Fibroblast of lung (primary cell): ENCODE measurements around the gene DNAJC9. TPM values are rescaled to one million over a fixed set of nuclear protein-coding genes. Genes with fewer than 3 reads are reported as not detected.

Experiments used
- DNase-seq, 2 donors: peaks; one replicate each; pipeline versions ENCODE4 v3.0.0 to v3.0.0-alpha.2; 2010; ENCODE audit warnings: low read depth in 2 of 2
- H2AFZ ChIP-seq: 2 replicates; pipeline ENCODE4 v1.5.1; 2012; ENCODE audit warnings: low read length, control low read depth, inconsistent platforms
- H3K27ac ChIP-seq: 2 replicates; pipeline ENCODE4 v1.5.1; 2011; ENCODE audit warnings: low read length, control low read depth; ENCODE audit not compliant: insufficient read depth
- H3K27me3 ChIP-seq: 2 replicates; pipeline ENCODE4 v1.5.1; 2011; ENCODE audit warnings: mild to moderate bottlenecking, low read length; ENCODE audit not compliant: control insufficient read depth, insufficient read depth
- H3K36me3 ChIP-seq: 2 replicates; pipeline ENCODE4 v1.5.1; 2011; ENCODE audit warnings: low read length; ENCODE audit not compliant: control insufficient read depth, insufficient read depth
- H3K4me1 ChIP-seq: 2 replicates; pipeline ENCODE4 v1.5.1; 2011; ENCODE audit warnings: low read length; ENCODE audit not compliant: control insufficient read depth, insufficient read depth; ENCODE audit errors: extremely low read depth
- H3K4me2 ChIP-seq: 2 replicates; pipeline ENCODE4 v1.5.1; 2011; ENCODE audit warnings: low read length, control low read depth; ENCODE audit not compliant: insufficient read depth; ENCODE audit errors: extremely low read depth
- H3K4me3 ChIP-seq, 4 experiments: fragments of 200-600 bp in 1 of 4; sonication (generic) in 1 of 4; replicated peaks in 1 of 4; 2 replicates each; pipeline ENCODE4 v1.5.1; 2011 to 2016; ENCODE audit warnings: low read length in 4 of 4, low read depth in 3 of 4, mild to moderate bottlenecking in 3 of 4, control low read depth in 2 of 4, inconsistent platforms in 1 of 4, mixed read lengths in 1 of 4; ENCODE audit not compliant: insufficient read depth in 1 of 4; ENCODE audit errors: control extremely low read depth in 1 of 4
- H3K79me2 ChIP-seq: 2 replicates; pipeline ENCODE4 v1.5.1; 2012; ENCODE audit warnings: mild to moderate bottlenecking, low read length, inconsistent platforms; ENCODE audit not compliant: control insufficient read depth, insufficient read depth
- H3K9ac ChIP-seq: 2 replicates; pipeline ENCODE4 v1.5.1; 2011; ENCODE audit warnings: mild to moderate bottlenecking, low read length, control low read depth; ENCODE audit not compliant: insufficient read depth
- H3K9me3 ChIP-seq: 2 replicates; pipeline ENCODE4 v1.5.1; 2012; ENCODE audit warnings: low read depth, low read length; ENCODE audit not compliant: control insufficient read depth, insufficient read depth
- H4K20me1 ChIP-seq: 2 replicates; pipeline ENCODE4 v1.5.1; 2011; ENCODE audit warnings: low read length; ENCODE audit not compliant: control insufficient read depth, insufficient read depth; ENCODE audit errors: extremely low read depth
- EZH2 ChIP-seq: IDR thresholded peaks from 2 replicates; pipeline ENCODE4 v1.5.1; 2012; ENCODE audit warnings: low read length, control low read depth, mild to moderate bottlenecking; ENCODE audit errors: missing control alignments
- polyA plus RNA-seq, 2 donors: library from polyadenylated mRNA; depleted of rRNA in 1 of 2; stranded (reverse) in 1 of 2; unstranded in 1 of 2; fragments of >200 nt; gene quantifications; 2 replicates each; pipeline ENCODE4 v1.2.1, GENCODE V29; 2011 to 2012; ENCODE audit warnings: missing spikeins in 1 of 2
- total RNA-seq: library from RNA; depleted of rRNA; stranded (reverse); fragments of >200 nt; gene quantifications from 2 replicates; pipeline ENCODE4 v1.2.1, GENCODE V29; 2014
- TF ChIP-seq, protein P1 (sequence below), 2 donors: IDR thresholded peaks in 1 of 2; conservative IDR thresholded peaks in 1 of 2; 1 replicate in 1 of 2; 2 replicates in 1 of 2; pipeline ENCODE4 v1.5.1; 2011 to 2012; ENCODE audit warnings: low read length in 2 of 2, control low read depth in 1 of 2, inconsistent platforms in 1 of 2, low read depth in 1 of 2, mild to moderate bottlenecking in 1 of 2

Gene DNAJC9
- total and polyA plus RNA-seq, 2 donors (not counting 1 experiment from before 2014, with no cell fraction given), result 14.5 to 16.3 TPM

DNA sequence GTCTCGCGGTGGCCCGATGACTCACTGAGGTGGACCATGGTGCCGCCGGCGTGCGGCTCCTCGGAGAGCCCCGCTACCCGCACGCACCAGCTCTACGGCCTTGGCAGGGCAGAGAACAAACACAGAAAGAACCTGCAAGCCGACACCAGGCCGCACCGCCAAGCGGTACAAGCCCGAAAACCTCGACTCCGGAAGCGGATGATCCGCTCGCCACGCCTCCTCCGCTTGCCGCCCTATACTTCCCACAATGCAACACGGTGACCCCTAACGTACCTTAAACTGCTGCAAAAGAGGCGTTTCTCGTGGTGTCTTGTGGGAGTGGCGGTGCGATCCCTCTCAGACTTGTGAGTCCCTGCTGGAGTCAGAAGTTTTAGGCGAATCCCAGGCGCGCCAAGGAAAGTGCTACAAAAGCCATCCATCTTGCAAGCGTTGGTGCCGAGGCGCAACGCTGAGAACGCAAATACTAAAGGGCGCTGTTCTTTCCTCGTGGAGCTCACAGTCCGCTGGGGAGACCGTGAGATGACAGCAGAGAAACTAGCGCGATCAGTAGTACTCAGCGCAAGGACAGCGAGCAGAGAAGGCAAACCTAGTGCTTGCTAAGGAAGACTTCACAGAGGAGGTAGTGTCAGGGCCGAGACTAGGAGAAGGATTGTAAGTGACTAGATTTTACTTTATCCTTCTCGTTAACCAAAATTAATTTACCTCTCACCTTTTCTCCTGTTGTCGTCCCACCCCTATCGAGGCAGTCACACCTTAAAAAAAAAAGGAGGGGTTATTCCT lies 5.6 kb upstream of the DNAJC9 start, which contains the start of gene MRPS16:
Gene MRPS16, minus strand, starts transcription at position 200 of the 780 bp plus-strand sequence. Its CDS starts 162 bp downstream, at position 38.
- peak within 1 kb of the TSS; percentile 91 for H3K9ac ChIP-seq
- H3K36me3 ChIP-seq, result peaks cover 3% of the 10 kb centered on the region
- TF ChIP-seq, protein P1, sequence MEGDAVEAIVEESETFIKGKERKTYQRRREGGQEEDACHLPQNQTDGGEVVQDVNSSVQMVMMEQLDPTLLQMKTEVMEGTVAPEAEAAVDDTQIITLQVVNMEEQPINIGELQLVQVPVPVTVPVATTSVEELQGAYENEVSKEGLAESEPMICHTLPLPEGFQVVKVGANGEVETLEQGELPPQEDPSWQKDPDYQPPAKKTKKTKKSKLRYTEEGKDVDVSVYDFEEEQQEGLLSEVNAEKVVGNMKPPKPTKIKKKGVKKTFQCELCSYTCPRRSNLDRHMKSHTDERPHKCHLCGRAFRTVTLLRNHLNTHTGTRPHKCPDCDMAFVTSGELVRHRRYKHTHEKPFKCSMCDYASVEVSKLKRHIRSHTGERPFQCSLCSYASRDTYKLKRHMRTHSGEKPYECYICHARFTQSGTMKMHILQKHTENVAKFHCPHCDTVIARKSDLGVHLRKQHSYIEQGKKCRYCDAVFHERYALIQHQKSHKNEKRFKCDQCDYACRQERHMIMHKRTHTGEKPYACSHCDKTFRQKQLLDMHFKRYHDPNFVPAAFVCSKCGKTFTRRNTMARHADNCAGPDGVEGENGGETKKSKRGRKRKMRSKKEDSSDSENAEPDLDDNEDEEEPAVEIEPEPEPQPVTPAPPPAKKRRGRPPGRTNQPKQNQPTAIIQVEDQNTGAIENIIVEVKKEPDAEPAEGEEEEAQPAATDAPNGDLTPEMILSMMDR (conservative IDR thresholded peaks at IDR 0.05 in 1 of 2, IDR thresholded peaks at IDR 0.05 in 1 of 2; ENCODE audit: low read depth in 1 of 2, low read length in 2 of 2), result no peak
- TF ChIP-seq EZH2, result no peak
- peak within 1 kb of the TSS; percentile 94 for H3K27ac ChIP-seq
- H3K79me2 ChIP-seq, result peaks cover 28% of the 10 kb centered on the region
- H3K4me2 ChIP-seq, result peak within 1 kb of the TSS; percentile 100
- H4K20me1 ChIP-seq, result no peaks in the 10 kb centered on the region
- H3K4me1 ChIP-seq, result peaks cover 4% of the 10 kb centered on the region
- H3K4me3 ChIP-seq, result peak within 1 kb of the TSS; percentile 83 to 100 (median 90)
- peak; percentile 98 for DNase-seq
- H2AFZ ChIP-seq, result peak within 1 kb of the TSS; percentile 84
- no peaks in the 10 kb centered on the region for H3K9me3 ChIP-seq
- H3K27me3 ChIP-seq, result no peaks in the 10 kb centered on the region

- H3K9me3 ChIP-seq, result no peaks in the 10 kb centered on the region
- H4K20me1 ChIP-seq, result no peaks in the 10 kb centered on the region
- peak overlapping the region; percentile 100 for H3K4me2 ChIP-seq
- peak overlapping the region; percentile 94 for H3K27ac ChIP-seq
- peak overlapping the region; percentile 84 for H2AFZ ChIP-seq
- peak in 1 of 2 donors; percentile 12 for DNase-seq
- H3K36me3 ChIP-seq, result peaks cover 3% of the 10 kb centered on the region
- H3K4me3 ChIP-seq, result peak overlapping the region; percentile 83 to 100 (median 90)
- H3K79me2 ChIP-seq, result peaks cover 29% of the 10 kb centered on the region
- no peak for TF ChIP-seq EZH2
- TF ChIP-seq, protein P1 (conservative IDR thresholded peaks at IDR 0.05 in 1 of 2, IDR thresholded peaks at IDR 0.05 in 1 of 2; ENCODE audit: low read depth in 1 of 2, low read length in 2 of 2), result no peak
- H3K27me3 ChIP-seq, result no peaks in the 10 kb centered on the region
- H3K9ac ChIP-seq, result peak overlapping the region; percentile 91
- H3K4me1 ChIP-seq, result peaks cover 5% of the 10 kb centered on the region
Observed at GRCh38 chr10:73251683-73252444, 4.8 kb upstream of the DNAJC9 start.

GRCh38 chr10:73248259-73248724 lies 1.2 kb upstream of the DNAJC9 start:
- Histone ChIP-seq H3K27me3 (no peaks in the 10 kb centered on the region), H3K79me2 (peaks cover 57% of the 10 kb centered on the region), H3K36me3 (peaks cover 5% of the 10 kb centered on the region), H3K27ac (no peak overlapping the region), H3K4me1 (peaks cover 8% of the 10 kb centered on the region), H2AFZ (no peak overlapping the region), H3K4me2 (no peak overlapping the region), H3K4me3 (no peak overlapping the region), H3K9ac (no peak overlapping the region), H3K9me3 (no peaks in the 10 kb centered on the region), H4K20me1 (no peaks in the 10 kb centered on the region)
- TF ChIP-seq, protein P1 (conservative IDR thresholded peaks at IDR 0.05 in 1 of 2, IDR thresholded peaks at IDR 0.05 in 1 of 2; ENCODE audit: low read depth in 1 of 2, low read length in 2 of 2), result no peak
- TF ChIP-seq EZH2, result no peak
- no peak for DNase-seq
